NCI-H1694 (cell line): ENCODE data around the gene PSIP1.
"Not testable (repeated sequence)": the region's sequence is repeated elsewhere in the genome, so short reads cannot be mapped to it uniquely, and the experiment has no call there.

Experiments
- DNase-seq: peaks from one replicate; lab custom pipeline; 2025; lab: John Stamatoyannopoulos, UW

Gene PSIP1

DNA sequence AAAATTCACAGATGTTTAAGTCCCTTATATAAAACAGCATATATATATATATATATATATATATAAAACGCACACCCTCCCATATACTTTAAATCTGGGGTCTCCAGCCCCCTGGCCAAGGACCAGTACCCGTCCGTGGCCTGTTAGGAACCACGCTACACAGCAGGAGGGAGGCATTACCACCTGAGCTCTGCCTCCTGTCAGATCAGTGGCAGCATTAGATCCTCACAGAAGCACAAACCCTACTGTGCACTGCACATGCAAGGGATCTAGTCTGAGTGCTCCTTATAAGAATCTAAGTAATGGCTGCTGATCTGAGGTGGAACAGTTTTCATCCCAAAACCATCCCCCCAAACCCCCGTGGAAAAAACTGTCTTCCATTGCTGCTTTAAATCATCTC is 9.0 kb downstream of the PSIP1 start:
- DNase-seq = no peak

DNA sequence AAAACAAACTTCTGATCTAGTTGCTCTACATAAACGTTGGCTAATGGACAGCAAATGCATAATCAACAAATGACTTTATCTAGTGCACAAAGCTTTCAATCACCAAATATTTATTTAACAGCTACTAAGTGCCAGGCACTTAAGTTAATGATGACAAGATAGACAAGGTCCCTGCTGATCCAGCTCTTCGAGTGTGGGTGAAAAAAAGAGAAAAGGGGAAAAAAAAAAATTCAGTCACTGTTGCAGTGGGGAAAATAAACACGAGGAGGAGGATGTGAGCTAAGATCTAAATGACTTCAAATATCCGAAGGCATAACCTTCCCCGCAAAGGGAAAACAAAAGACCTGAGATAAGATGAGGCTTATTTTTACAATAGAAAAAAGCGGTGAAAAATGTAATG is 9.6 kb downstream of the PSIP1 start:
- no peak for DNase-seq

DNA sequence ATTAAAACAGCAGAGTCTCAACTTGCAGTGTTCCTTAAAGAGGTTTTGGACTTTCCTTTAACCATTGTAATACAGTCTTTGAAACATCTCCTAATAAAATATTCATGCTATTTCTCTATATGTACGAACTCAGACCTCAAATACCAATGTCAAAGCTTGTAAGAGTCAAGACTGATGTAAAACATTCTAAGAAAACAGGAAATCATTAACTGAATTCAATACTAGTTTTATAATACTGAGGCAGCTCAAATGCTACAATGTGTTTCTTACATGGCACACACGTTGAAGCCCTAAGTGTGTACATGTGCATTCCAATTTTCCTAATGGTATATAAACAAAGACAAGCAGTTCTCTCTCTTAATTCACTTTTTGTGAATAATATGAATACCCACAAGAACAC is 11.6 kb downstream of the PSIP1 start:
- DNase-seq = no peak

DNA sequence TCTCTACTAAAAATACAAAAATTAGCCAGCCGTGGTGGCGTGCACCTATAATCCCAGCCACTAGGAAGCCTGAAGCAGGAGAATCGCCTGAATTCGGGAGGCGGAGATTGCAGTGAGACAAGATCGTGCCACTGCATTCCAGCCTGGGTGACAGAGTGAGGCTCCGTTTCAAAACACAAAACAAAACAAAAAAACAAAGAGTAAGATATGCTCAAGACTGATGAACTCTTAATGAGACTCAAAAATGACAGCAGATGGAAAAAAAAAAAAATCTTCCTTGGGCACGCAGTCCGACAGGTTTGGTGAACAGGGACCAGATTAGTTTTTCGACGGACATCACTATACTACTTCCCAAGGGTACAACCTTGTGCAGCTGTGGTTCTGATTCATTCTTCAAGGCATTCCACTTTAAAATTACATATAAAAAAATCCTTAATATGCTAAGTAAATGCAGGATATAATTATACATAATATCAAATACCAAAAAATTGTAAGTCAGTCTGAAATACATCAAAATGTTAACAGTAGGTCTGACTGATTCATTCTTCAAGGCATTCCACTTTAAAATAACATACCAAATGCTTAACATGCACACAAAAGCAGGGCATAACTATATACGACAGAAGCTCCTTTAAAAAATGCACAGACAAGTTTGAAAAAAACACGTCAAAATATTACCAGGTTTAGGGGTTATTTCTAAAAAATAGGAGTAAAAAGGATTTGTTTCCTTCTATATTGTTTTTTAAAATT is 12.3 kb downstream of the PSIP1 start:
- DNase-seq = no peak

DNA sequence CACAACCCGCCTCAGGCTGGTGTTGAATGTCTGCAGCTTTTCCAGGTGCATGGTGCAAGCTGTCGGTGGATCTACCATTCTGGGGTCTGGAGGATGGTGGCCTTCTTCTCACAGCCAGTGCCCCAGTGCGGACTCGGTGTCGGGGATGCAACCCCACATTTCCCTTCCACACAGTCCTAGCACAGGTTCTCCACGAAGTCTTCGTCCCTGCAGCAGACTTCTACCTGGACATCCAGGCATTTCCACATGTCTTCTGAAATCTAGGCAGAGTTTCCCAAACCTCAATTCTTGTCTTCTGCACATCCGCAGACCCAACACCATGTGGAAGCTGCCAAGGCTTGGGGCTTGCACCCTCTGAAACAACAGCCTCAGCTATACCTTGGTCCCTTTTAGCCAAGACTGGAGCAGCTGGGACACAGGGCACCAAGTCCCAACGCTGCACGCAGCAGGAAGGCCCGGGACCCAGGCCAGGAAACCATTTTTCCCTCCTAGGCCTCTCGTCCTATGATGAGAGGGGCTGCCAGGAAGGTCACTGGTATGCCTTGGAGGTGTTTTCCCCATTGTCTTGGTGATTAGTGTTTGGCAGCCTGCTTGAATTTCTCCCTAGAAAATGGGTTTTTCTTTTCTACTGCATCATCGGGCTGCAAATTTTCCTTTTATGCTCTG is 18.2 kb downstream of the PSIP1 start:
- no peak for DNase-seq

DNA sequence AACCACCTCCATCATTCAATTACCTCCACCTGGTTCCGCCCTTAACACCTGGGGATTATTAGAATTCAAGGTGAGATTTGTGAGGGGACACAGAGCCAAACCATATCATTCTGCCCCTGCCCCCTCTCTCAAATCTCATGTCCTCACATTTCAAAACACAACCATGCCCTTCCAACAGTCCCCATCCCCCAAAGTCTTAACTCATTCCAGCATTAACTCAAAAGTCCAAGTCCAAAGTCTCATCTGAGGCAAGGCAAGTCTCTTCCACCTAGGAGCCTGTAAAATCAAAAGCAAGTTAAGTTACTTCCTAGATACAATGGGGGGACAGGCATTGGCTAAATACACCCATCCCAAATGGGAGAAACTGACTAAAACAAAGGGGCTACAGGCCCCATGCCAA is 18.8 kb downstream of the PSIP1 start:
- DNase-seq = no peak

DNA sequence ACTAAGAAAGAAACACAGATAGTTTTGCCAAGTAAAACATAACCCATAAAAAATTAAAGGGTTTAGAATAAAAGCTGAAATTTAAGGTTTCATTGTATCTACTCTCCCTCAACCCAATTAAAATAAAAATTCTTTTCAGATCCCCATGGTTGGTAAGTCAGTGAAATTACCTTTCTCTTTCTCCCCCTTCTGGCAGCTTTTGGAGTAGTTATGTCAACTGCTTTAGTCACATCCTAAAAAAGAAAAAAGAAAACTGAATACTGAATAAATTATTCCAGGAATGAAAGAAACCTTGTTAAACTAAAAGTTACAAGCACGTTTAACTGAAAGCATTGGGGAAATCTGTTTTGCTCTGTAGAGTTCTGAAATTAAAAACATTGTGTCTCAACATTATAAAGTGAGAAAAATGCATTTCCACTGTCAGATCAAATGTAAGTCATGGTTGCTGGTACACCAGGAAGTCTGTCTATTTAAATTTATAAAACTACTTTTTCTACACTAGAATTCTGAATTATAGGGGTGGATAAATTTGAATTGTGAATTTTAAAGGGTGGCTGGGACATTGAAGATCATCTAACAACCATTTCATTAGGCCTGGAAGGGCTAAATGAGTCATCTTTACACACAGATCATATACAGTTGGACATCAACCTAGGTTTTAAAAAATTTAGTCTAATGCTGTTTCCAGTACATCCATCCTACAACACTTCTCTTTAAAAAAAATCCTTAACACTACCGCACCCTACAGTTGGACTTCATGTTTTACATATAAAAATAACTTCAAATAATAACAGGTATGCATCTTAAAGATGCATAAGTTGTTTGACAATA is 24.7 kb downstream of the PSIP1 start:
- DNase-seq = no peak

DNA sequence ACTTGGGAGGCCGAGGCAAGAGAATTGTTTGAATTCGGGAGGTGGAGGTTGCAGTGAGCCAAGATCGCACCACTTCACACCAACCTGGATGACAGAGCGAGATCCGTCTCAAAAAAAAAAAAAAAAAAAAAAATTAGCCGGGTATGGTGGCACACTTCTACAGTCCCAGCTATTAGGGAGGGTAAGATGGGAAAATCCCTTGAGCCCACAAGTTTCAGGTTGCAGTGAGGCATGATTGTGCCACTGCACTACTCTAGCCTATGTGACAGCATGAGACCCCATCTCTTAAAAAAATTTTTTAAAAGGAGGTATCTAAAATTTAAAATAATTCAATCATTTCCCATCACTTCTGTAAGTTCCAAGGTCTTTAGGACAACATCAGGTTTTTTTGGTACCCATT is 26.0 kb downstream of the PSIP1 start:
- DNase-seq = no peak

DNA sequence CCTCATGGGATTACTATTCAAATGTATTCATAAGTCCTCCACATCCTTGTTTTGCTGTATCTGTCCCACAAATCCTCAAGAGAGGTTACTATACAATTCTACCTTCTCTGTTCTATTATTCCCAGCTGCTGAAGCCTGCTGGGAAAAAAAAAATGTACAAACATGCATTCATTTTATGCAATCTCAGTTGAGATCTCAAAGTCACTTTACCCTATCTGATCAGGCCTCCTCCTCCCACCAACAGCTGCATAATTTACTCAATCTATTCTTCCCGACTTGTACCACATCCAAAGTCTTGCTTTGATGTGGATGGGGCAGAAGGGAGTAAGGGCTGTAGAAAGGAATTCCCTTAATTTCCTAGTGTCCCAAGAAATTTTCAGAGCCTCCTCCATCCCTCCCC is 28.6 kb downstream of the PSIP1 start:
- DNase-seq = no peak

DNA sequence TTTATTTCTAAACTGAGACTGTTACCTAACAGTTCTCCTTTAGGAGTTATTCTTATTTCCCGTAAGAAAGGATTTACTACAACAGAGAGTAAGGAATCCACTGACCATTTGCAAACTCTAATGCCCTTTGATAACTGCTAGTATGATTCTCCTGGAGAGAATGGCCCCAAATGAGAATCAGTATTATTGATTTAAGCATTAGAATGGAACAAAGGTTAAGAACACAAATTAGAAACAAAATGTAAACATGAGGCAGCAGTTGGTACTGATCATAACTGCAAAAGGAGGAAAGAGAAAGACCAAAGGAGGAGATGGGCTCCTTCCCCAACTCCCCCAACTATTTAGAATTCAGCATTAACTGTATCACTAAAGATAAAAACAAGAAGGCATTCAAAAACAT is 30.7 kb downstream of the PSIP1 start:
- no peak for DNase-seq

DNA sequence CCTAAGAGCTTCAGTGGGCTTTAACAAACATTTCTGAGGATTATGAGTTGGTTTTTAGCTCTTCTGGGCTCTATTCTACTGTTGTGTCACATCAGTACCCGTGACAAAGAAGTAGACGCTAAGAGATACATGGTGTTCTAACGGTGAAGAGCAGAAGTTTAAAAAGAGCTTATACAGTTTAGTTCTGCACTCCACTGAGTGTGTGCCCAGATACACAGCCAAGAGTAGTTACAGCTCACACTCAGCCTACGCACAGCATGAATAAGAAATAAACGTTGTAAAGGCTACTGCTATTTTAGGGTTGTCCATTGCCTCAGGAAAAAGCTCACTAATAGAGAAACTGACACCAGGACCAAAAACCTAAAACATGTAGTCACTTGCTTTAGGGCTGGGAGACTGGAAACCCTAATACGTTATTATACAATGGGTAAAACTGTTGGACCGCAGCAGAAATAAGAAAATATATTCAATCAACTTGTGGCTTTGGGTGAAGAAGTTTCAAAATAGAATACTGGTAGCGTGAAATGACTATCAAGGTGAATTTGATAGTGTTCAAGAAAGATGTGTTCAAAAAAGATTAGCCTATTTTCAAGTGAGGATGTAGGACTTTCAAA is 34.7 kb downstream of the PSIP1 start:
- no peak for DNase-seq

DNA sequence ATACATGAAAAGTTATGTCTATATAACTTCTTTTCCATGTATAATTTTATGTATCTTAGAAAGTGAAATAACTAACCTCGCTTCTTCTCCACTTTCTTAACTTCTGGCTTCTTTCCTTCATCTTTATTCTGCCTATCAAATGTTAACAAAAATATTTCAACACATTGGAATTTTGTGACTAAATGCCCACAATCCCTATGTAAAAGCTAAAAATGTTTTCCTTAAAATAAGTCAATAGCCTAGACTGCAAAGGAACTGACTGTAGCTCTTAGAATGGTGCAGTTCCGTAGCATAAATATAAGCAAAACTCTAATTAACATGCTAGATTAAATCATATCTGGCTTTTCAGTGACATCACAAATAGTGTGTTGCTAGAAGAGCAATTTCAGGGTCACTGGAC is 40.9 kb downstream of the PSIP1 start:
- no peak for DNase-seq

DNA sequence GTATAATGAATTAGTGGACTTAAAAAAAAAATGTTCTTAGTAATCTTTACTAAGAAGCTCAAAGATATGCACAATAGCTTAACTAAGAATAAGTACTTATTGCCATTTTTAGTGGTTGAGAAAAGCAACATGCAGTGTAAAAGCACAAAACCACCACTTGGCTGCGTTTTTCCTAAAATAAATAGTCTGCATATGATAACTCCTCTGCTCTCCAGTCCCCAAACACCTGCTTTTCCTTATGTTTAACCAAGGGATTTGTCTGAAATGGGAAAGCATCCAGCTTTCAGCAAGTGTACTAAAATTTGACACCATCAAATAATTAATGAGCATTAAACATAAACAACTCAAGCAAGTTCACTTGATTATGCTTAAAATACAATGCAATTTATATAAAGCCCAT is 41.4 kb downstream of the PSIP1 start:
- DNase-seq = peak; percentile 35

DNA sequence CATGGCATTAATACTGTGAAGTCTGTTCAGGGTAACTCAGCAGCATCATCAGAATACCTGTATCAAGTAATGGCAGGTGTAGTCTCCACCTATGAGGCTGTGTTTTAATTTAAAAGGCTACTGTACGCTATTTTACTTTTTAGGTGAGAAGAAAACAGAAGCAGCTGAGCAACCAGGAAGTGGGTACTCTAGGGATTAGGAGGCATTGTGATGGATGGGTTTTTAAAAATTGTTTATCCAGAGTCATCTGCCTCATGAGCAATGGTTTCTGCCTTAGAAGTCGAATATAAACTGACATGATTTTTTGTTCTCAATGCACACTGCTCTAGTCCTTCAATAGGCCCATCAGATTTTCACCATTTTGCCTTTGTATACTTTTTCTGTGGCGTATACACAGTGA is 42.6 kb downstream of the PSIP1 start:
- DNase-seq = no peak

DNA sequence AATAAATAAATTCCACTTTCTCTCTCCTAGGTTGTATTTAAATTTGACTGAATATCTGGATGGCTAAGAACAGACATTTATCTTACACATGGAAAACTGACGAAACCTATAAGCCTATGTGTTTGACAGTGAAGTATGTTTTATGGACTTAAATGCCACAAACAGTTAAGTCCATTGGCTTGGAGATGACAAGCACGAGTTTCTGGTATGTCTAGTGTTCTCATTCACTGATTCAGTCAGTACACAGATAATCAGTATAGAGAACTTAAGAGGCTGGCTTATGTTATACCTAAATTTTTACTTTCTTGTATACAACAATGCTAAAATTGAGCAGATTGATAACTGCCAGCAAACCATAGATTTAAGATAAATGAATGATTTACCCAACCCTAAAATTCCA is 49.2 kb downstream of the PSIP1 start:
- no peak for DNase-seq

DNA sequence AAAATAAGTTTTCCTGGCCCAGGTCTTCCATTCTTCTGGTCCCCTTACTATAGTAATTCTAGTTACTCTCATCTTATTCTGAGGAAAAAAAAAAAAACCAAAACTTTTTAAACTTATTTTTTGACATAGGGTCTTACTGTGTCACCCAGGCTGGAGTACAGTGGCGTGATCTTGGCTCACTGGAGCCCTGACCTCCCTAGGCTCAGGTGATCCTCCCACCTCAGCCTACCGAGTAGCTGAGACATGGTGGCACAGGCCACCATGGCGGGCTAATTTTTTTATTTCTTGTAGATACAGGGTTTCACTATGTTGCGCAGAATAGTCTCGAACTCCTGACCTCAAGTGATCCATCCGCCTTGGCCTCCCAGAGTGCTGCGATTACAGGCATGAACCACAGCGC is 49.7 kb downstream of the PSIP1 start:
- DNase-seq = no peak

DNA sequence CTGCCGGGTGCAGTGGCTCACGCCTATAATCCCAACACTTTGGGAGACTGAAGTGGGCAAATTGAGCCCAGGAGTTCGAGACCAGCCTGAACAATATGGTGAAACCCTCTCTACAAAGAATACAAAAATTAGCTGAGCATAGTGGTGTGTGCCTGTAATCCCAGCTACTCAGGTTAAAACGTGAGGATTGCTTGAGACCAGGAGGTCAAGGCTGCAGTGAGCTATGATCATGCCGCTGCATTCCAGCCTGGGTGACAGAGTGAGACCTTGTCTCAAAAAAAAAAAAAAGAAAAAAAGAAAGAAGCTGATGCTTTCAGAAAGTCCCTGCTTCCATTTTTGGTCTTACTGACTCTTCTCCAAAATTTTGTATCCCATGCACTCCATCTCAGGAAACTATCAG is 56.8 kb downstream of the PSIP1 start:
- DNase-seq = no peak

DNA sequence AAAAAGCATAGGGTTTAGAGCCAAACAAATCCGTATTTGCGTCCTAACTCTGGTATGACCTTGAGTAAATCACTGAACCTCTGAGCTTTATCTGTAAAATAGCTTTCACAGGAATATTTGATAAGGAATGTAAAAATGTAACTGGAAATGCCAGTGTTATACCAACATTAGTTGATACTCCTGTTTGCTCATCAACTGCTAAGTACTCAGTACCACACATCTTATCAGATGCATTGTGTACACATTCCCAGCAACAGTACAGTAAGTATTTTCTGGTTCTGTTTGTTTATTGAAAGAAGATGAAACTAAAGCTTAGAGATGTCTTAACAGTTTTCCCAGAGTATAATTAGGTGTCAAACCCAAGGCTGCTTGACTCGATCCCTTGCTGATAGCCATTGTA is 66.6 kb downstream of the PSIP1 start:
- DNase-seq = no peak

DNA sequence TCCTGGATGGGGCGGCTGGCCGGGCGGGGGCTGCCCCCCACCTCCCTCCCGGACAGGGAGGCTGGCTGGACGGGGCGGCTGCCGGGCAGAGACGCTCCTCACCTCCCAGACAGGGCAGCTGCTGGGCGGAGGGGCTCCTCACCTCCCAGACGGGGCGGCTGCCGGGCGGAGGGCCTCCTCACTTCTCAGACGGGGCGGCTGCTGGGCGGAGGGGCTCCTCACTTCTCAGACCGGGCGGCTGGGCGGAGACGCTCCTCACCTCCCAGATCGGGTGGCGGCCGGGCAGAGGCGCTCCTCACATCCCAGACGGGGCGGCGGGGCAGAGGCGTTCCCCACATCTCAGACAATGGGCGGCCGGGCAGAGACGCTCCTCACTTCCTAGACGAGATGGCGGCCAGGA is 68.5 kb downstream of the PSIP1 start:
- not testable (repeated sequence) for DNase-seq

DNA sequence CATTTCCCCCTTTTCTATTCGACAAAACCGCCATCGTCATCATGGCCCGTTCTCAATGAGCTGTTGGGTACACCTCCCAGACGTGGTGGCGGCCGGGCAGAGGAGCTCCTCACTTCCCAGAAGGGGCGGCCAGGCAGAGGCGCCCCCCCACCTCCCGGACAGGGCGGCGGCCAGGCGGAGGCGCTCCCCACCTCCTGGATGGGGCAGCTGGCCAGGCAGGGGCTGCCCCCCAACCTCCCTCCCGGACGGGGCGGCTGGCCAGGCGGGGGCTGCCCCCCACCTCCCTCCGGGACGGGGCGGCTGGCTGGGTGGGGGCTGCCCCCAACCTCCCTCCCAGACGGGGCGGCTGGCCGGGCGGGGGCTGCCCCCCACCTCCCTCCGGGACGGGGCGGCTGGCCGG is 68.9 kb downstream of the PSIP1 start:
- not testable (repeated sequence) for DNase-seq

DNA sequence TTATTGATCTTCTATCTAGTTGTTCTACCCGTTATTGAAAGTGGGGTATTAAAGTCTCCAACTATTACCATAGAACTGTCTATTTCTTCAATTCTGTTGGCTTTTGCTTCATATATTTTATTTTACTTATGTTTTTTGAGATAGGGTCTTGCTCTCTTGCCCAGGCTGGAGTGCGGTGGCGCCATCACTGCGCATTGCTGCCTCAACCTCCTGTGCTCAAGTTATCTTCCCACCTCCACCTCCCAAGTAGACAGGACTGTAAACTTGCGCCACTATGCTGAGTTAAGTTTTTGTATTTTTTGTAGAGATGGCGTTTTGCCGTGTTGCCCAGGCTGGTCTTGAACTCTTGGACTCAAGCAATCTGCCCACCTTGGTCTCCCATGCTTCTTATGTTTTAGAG is 71.9 kb downstream of the PSIP1 start:
- DNase-seq = no peak

DNA sequence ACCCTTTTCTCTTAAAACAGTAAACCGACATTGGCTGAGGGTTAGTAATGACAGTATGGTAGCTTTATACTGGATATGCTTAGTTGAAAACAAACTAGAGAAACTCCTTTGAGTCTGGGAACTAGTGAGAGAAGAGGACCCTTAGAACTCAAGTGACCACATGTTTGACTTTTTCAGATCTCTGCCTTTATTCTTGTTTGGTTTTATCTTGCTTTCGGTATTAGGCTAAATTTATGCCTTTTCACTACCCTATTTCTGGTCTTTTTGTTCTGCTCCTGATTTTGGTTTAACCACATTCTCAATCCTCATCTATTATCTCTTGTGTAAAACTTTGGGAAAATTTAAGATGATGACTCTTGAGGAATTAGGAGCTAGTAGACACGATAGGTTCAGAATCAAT is 77.1 kb downstream of the PSIP1 start:
- no peak for DNase-seq

DNA sequence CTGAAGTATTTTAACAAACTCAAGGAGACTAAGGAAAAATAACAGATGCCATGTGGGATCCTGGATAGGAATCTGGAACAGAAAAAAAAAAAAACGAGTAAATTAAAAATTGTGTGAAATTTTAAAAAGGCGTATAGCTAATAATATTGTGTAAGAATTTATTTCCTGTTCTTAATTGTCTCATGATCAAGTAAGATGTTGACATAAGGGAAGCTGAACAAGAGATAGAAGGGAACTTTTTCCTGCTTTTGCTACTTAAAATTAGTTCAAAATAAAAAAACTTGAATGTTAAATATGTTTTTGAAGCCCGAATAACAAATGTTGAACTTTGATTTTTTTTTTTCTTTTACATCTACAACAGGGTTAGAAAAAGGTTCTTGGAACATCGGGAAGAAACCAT is 77.6 kb downstream of the PSIP1 start:
- no peak for DNase-seq
